ENCODE results near the gene SLC22A6.
A peak's percentile ranks its signal among the peaks of the same experiment; 100 is the strongest.

SLC22A6 gene

DNA sequence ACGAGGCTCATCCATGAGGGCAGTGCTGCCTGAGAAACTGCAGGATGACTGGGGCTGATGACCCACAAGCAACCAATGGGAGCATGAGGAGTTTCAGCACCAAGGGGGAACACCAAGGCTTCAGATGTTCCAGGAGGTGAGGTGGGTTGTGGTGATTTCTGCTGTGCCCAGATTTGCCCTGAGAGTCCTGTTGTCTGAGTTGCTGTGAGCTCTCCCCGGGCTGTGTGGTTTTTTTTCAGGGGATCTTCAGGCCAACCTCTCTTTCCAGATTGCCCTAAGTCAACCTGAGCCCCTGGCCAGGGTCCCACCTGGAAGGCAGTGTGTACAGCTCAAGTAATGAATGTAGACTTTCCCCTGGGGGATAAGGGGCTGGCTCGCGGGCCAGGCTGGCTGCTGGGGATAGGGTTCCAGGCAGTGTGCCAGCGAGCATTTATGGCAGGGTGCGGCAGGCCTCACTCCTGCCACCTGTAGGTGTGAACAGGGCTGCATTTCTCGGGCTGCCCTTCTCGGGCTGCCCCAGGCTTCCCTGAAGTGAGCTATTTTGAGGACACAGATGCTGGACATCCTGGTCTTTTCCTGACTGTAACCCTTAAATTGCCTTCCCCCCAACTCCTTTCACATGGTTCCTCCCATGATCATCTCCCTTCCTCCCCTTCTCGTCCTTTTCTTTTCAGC lies 9.8 kb downstream of the SLC22A6 start:
- peak; percentile 9 for DNase-seq (ENCODE audit: low read depth)
- H3K4me3 ChIP-seq (ENCODE audit: low read depth, low read length) = no peak overlapping the region
- TF ChIP-seq CTCF (conservative IDR thresholded peaks at IDR 0.05; ENCODE audit: low read depth, low read length) = peak; percentile 51

DNA sequence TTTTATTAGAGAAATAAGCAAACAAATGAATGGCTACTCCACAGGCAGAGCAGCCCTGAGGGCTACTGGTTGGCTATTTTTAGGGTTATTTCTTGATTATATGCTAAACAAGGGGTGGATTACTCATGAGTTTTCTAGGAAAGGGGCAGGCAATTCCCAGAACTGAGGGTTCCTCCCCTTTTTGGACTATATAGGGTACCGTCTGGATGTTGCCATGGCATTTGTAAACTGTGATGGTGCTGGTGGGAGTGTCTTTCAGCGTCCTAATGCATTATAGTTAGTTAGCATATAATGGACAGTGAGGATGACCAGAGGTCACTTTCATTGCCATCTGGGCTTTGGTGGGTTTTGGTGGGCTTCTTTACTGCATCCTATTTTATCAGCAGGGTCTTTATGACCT lies 19.2 kb downstream of the SLC22A6 start:
- no peak for DNase-seq (ENCODE audit: low read depth)

GRCh38 chr11:62962391-62962790 lies 22.4 kb downstream of the SLC22A6 start:
- TF ChIP-seq CTCF (conservative IDR thresholded peaks at IDR 0.05; ENCODE audit: low read depth, low read length) = no peak
- no peak overlapping the region for H3K4me3 ChIP-seq (ENCODE audit: low read depth, low read length)
- DNase-seq (ENCODE audit: low read depth) = no peak

More for the DNA sequence above, 19.2 kb downstream of the SLC22A6 start:
- no peak overlapping the region for H3K4me3 ChIP-seq (ENCODE audit: low read depth, low read length)
- no peak for TF ChIP-seq CTCF (conservative IDR thresholded peaks at IDR 0.05; ENCODE audit: low read depth, low read length)

- DNase-seq (ENCODE audit: low read depth) = no peak
- TF ChIP-seq CTCF (conservative IDR thresholded peaks at IDR 0.05; ENCODE audit: low read depth, low read length) = no peak
- no peak overlapping the region for H3K4me3 ChIP-seq (ENCODE audit: low read depth, low read length)
Observed at GRCh38 chr11:62961017-62961570, 23.7 kb downstream of the SLC22A6 start.

- TF ChIP-seq CTCF (conservative IDR thresholded peaks at IDR 0.05; ENCODE audit: low read depth, low read length) = no peak
- no peak overlapping the region for H3K4me3 ChIP-seq (ENCODE audit: low read depth, low read length)
- DNase-seq (ENCODE audit: low read depth) = no peak
Observed at GRCh38 chr11:62959422-62959980, 25.3 kb downstream of the SLC22A6 start.

- peak; percentile 59 for DNase-seq (ENCODE audit: low read depth)
- no peak for TF ChIP-seq CTCF (conservative IDR thresholded peaks at IDR 0.05; ENCODE audit: low read depth, low read length)
- H3K4me3 ChIP-seq (ENCODE audit: low read depth, low read length) = no peak overlapping the region
Observed at GRCh38 chr11:62958547-62959421, 26.0 kb downstream of the SLC22A6 start.
